AG04449 (cell line): ENCODE results near the gene RGL3.
A peak's percentile ranks its signal among the peaks of the same experiment; 100 is the strongest.

Experiments
- CTCF ChIA-PET: fragments of 350-600 bp; formaldehyde crosslinking; extraction: SDS; loops from one replicate; lab custom pipeline; 2021; ENCODE audit warnings: antibody characterized with exemption; lab: Yijun Ruan, JAX
- POLR2A ChIA-PET: fragments of 400-600, 350-600 bp; formaldehyde crosslinking; extraction: SDS; loops from one replicate; lab custom pipeline; 2020; ENCODE audit warnings: antibody characterized with exemption, inconsistent platforms; lab: Yijun Ruan, JAX
- DNase-seq: peaks from one replicate; pipeline ENCODE4 v3.0.0-alpha.2; 2010; ENCODE audit warnings: low read depth, low spot score
- H3K4me3 ChIP-seq: 2 replicates; pipeline ENCODE4 v1.5.1; 2011; ENCODE audit warnings: low read depth, mild to moderate bottlenecking, control low read depth, low read length
- TF ChIP-seq, protein P1 (sequence below): IDR thresholded peaks from one replicate; pipeline ENCODE4 v1.5.1; 2011; ENCODE audit warnings: mild to moderate bottlenecking, moderate library complexity, low read length, control low read depth, inconsistent platforms; ENCODE audit not compliant: insufficient read depth; ENCODE audit errors: missing control alignments

RGL3 gene

DNA sequence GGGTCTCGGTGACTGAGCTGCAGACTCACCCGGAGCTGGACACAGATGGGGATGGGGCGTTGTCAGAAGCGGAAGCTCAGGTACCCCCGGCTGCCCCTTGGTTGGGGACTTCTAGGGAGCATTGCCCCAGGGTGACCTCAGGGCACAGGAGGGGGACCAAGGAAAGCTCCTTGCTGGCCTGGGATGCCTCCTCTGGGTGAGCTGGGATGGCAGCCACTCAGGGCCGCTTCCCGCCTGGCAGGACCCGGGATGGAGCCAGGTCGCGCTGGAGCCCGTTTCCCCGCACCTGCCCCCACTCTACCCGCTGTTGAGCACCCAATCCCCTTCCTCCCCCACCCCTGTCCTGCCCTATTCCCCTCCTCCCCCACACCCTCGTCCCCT lies 27.1 kb upstream of the RGL3 start:
- H3K4me3 ChIP-seq = no peak overlapping the region
- CTCF ChIA-PET = interaction anchor here (0.6 to 1.8 kb wide), 11 partner anchors 10 to 156 kb away, joined by 3 to 20 read pairs (median 4); partner anchors contain the start of genes ODAD3, PRKCSH and TSPAN16
- no peak for DNase-seq
- TF ChIP-seq, protein P1, sequence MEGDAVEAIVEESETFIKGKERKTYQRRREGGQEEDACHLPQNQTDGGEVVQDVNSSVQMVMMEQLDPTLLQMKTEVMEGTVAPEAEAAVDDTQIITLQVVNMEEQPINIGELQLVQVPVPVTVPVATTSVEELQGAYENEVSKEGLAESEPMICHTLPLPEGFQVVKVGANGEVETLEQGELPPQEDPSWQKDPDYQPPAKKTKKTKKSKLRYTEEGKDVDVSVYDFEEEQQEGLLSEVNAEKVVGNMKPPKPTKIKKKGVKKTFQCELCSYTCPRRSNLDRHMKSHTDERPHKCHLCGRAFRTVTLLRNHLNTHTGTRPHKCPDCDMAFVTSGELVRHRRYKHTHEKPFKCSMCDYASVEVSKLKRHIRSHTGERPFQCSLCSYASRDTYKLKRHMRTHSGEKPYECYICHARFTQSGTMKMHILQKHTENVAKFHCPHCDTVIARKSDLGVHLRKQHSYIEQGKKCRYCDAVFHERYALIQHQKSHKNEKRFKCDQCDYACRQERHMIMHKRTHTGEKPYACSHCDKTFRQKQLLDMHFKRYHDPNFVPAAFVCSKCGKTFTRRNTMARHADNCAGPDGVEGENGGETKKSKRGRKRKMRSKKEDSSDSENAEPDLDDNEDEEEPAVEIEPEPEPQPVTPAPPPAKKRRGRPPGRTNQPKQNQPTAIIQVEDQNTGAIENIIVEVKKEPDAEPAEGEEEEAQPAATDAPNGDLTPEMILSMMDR = no peak
- POLR2A ChIA-PET = no interaction called here

DNA sequence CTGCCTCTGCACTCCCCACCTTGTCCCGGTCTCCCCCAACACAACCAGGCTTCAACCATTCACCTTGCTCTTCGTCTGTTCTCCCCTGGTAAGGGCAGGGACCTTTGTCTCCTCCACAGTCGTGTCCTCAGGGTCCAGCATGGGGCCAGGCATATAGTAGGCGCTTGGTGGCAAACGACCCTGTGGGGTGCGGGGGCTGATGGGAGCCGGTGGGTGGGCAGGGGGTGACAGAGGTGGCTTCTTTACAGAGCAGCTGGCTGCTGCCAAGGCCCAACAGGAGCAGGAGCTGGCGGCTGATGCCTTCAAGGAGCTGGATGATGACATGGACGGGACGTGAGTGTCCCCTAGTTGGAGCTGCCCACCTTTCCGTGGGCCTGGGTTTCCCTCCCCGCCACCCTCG lies 26.0 kb upstream of the RGL3 start:
- POLR2A ChIA-PET = no interaction called here
- no peak for DNase-seq
- TF ChIP-seq, protein P1 = no peak
- CTCF ChIA-PET = interaction anchor here (1.0 to 1.8 kb wide), 6 partner anchors 9 to 155 kb away, joined by 3 to 20 read pairs (median 6); partner anchors contain the start of genes ODAD3 and PRKCSH
- no peak overlapping the region for H3K4me3 ChIP-seq

DNA sequence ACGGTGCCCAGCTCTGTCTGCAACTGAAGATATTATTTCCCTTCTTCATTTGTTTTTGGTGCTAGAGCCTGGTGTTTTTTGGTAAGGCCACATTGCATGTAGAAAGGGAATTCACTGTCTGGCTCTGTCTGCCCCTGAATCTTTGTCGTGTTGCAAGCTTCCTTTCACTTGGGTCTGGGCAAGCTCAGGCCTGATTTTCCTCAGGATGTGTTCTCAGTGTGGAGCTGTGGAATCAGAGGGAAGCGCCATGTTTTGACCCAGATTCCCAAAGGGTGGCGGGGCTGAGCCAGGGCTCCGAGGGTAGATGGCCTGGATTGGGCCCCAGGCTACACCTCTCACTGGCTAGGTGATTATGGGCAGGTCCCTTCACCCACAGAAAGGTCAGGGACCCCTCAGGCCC lies 24.9 kb upstream of the RGL3 start:
- POLR2A ChIA-PET = interaction anchor here (0.5 kb wide), 1 partner anchor 1766 kb away, joined by 3 read pairs; no protein-coding TSS in a partner anchor
- no peak for DNase-seq
- TF ChIP-seq, protein P1 = no peak
- CTCF ChIA-PET = interaction anchor here (0.9 to 2.6 kb wide), 6 partner anchors 9 to 154 kb away, joined by 3 to 8 read pairs (median 4); no protein-coding TSS in a partner anchor
- no peak overlapping the region for H3K4me3 ChIP-seq

DNA sequence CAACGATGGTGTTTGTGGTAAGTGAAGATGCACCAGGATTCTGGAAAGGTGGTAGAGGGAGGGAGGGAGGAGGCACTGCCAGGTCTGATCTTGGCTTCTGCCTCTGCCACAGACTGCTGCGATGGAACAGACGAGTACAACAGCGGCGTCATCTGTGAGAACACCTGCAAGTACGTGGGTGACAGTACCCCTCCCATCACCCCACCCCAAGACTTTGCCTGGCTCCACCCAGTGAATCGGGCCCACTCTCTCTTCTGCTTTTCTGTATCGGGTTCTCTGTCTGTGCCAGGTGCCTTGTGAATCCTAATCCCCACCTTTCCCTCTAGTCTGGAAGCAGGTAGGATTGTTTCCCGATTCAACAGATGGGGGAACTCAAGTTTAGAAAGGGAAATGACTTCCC lies 18.8 kb upstream of the RGL3 start:
- DNase-seq = no peak
- H3K4me3 ChIP-seq = no peak overlapping the region
- CTCF ChIA-PET = interaction anchor here (0.6 to 3.8 kb wide), 4 partner anchors 8 to 184 kb away, joined by 3 to 20 read pairs (median 6); no protein-coding TSS in a partner anchor
- TF ChIP-seq, protein P1 = no peak
- POLR2A ChIA-PET = no interaction called here

DNA sequence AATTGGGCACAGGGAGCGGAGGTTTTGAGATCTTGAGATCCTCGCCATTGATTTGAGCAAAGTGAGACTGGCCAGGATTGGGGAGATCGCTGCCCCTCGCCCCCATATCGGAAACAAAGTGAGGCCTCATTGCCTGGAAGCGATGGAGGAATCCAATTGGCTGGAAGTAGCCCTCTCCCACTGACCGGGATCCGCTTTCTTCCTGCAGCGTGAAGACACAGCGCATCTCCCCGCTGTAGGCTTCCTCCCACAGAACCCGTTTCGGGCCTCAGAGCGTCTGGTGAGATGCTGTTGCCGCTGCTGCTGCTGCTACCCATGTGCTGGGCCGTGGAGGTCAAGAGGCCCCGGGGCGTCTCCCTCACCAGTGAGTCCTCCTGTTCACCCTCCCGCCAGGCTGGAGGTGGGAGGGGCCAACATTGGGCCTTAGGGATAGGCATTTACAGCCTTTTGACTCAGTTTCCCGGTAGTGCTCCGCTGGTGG lies 16.8 kb upstream of the RGL3 start:
- TF ChIP-seq, protein P1 = no peak
- DNase-seq = no peak
- CTCF ChIA-PET = interaction anchor here (0.6 to 3.8 kb wide), 17 partner anchors 9 to 153 kb away, joined by 3 to 20 read pairs (median 5); no protein-coding TSS in a partner anchor
- POLR2A ChIA-PET = interaction anchor here (1.0 kb wide), 3 partner anchors 61 to 96 kb away, joined by 3 read pairs; partner anchors contain the start of genes CCDC159, RAB3D, SWSAP1 and TMEM205
- peak overlapping the region; percentile 98 for H3K4me3 ChIP-seq

DNA sequence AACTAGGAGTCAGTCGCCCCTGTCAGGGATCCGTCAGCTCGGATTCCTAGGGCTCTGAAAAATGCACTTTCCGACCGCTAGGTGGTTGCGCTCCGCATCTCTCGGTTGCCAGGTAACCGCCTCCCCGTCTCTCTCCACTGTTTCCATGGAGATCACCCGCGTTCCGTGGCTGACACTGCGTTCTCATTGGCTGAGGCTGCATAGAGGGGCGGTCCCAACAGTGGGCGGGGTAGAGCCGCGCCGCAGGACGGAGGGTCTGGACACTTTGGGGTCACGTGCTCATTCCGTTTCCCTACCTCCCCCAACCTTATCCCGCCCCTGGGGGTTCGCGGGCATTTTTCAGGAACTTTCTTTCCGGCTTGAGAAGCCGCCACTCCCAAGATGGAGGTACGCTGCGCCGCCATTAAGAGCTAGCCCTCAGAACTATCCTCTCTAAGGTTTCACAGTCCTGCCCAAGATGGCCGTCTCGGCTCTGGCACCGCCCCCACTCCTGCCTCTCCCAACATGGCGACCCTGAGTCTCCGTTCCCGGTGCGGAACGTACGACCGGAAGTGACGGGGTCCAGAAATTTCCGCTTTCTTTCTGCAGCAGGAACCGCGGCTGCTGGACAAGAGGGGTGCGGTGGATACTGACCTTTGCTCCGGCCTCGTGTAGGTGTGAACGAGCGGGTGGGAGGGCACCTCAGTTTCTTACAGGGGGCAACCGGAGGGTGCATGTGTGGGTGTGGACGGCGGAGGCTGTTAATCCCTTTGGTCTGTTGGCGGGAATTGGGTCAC lies 16.1 kb upstream of the RGL3 start, which contains the start of the genes ODAD3 and PRKCSH:
TSS of gene ODAD3 (minus strand) at position 65 of the 776 bp plus-strand sequence. CDS start 105 bp downstream, outside the sequence.
TSS of gene PRKCSH (plus strand) at position 579 of the 776 bp plus-strand sequence. CDS start 483 bp downstream, outside the sequence.
- POLR2A ChIA-PET = interaction anchor here (1.0 kb wide), 3 partner anchors 61 to 95 kb away, joined by 3 read pairs; partner anchors contain the start of genes CCDC159, RAB3D, SWSAP1 and TMEM205
- peak within 1 kb of the TSS; percentile 98 for H3K4me3 ChIP-seq
- TF ChIP-seq, protein P1 = peak; percentile 83
- CTCF ChIA-PET = interaction anchor here (0.6 to 3.8 kb wide), 20 partner anchors 9 to 153 kb away, joined by 3 to 20 read pairs (median 4); partner anchors contain the start of gene EPOR
- DNase-seq = peak; percentile 97
